Small intestine (tissue), 7 donors: Measurements from ENCODE around the gene PFDN2. TPM values are rescaled to one million over a fixed set of nuclear protein-coding genes. Genes with fewer than 3 reads are reported as not detected.

Experiments used
- DNase-seq, 2 donors: peaks; one replicate each; pipeline versions ENCODE4 v3.0.0 to v3.0.0-alpha.2; 2013
- FAIRE-seq: peaks from 2 replicates; lab custom pipeline; 2012; peaks lifted over from hg19 to GRCh38; lab: Jason Lieb, UNC
- H3K27ac ChIP-seq, 3 donors: one replicate each; pipeline ENCODE4 v1.5.1; 2013; ENCODE audit warnings: low read length in 2 of 3, mild to moderate bottlenecking in 2 of 3, control low read depth in 1 of 3, inconsistent platforms in 1 of 3, low read depth in 1 of 3, moderate library complexity in 1 of 3
- H3K27me3 ChIP-seq, 3 donors: one replicate each; pipeline ENCODE4 v1.6.1; 2013; ENCODE audit warnings: low read length in 3 of 3, inconsistent platforms in 1 of 3; ENCODE audit not compliant: control insufficient read depth in 3 of 3, insufficient read depth in 3 of 3
- H3K36me3 ChIP-seq, 3 donors: one replicate each; pipeline ENCODE4 v1.6.1; 2013; ENCODE audit warnings: low read length in 3 of 3, inconsistent platforms in 1 of 3, low read depth in 1 of 3, mild to moderate bottlenecking in 1 of 3, moderate library complexity in 1 of 3; ENCODE audit not compliant: control insufficient read depth in 3 of 3, insufficient read depth in 2 of 3
- H3K4me1 ChIP-seq, 3 donors: one replicate each; pipeline ENCODE4 v1.6.1; 2013; ENCODE audit warnings: low read length in 2 of 3, inconsistent platforms in 1 of 3, low read depth in 1 of 3, mild to moderate bottlenecking in 1 of 3, moderate library complexity in 1 of 3; ENCODE audit not compliant: control insufficient read depth in 3 of 3, insufficient read depth in 2 of 3
- H3K4me3 ChIP-seq, 3 donors: one replicate each; pipeline ENCODE4 v1.5.1; 2013; ENCODE audit warnings: low read length in 3 of 3, control low read depth in 1 of 3, inconsistent platforms in 1 of 3, low read depth in 1 of 3, mild to moderate bottlenecking in 1 of 3, moderate library complexity in 1 of 3
- H3K9me3 ChIP-seq, 2 donors: one replicate each; pipeline ENCODE4 v1.6.1; 2013; ENCODE audit warnings: low read depth in 1 of 2, low read length in 1 of 2; ENCODE audit not compliant: control insufficient read depth in 2 of 2, insufficient read depth in 1 of 2
- WGBS, 3 donors: extraction: QIAGEN DNeasy Blood & Tissue Kit; methylation state at CpG; one replicate each; pipeline ENCODE4 v1.1.7; 2013; 5-methylcytosine and 5-hydroxymethylcytosine counted together
- polyA plus RNA-seq, 4 donors: library from polyadenylated mRNA; stranded (reverse) in 3 of 4; unstranded in 1 of 4; fragments of 200-250 nt in 3 of 4; fragments of 120-200 nt in 1 of 4; gene quantifications; one replicate each; pipeline versions ENCODE4 v1.2.1 to v1.2.3, GENCODE V29; 2013
- donor health status: healthy with polysubstance abuse.
- donor health status: control.
- donor health status: control.
- donor health status: Bipolar disorder and iron deficiency.
- donor health status: healthy.

PFDN2 gene
- polyA plus RNA-seq, 4 donors: 62.8 to 130 (median 106) TPM

- H3K27me3 ChIP-seq: no peaks in the 10 kb centered on the region
- H3K4me1 ChIP-seq: no peaks in the 10 kb centered on the region
- no peak overlapping the region for H3K4me3 ChIP-seq
- WGBS, 3 donors: 100% methylated on average over 1 of the region's 1 CpG
- DNase-seq (no peak), FAIRE-seq (no peak)
- H3K36me3 ChIP-seq: peaks cover 3 to 19% (median 6%) of the 10 kb centered on the region in 3 donors
- H3K9me3 ChIP-seq: no peaks in the 10 kb centered on the region
- no peak overlapping the region for H3K27ac ChIP-seq
These were observed 11.4 kb downstream of the PFDN2 start for GRCh38 chr1:161106431-161106830.

- Histone ChIP-seq H3K9me3 (no peaks in the 10 kb centered on the region), H3K36me3 (peaks cover 8 to 21% (median 12%) of the 10 kb centered on the region in 3 donors), H3K27me3 (no peaks in the 10 kb centered on the region), H3K4me3 (no peak overlapping the region), H3K27ac (no peak overlapping the region), H3K4me1 (peaks cover 0 to 10% (median 0%) of the 10 kb centered on the region in 3 donors)
- no peak for FAIRE-seq
- no peak for DNase-seq
- WGBS, 3 donors: 65 to 91% (median 83%) methylated on average over 2 of the region's 2 CpGs
These were observed 17.3 kb downstream of the PFDN2 start for GRCh38 chr1:161100556-161100955.

GRCh38 chr1:161099090-161099802 lies 18.6 kb downstream of the PFDN2 start:
- H3K4me1 ChIP-seq: peaks cover 0 to 10% (median 0%) of the 10 kb centered on the region in 3 donors
- 75 to 81% (median 80%) methylated on average over 9 of the region's 9 CpGs for WGBS, 3 donors
- no peak for DNase-seq
- FAIRE-seq: no peak
- peaks cover 8 to 21% (median 12%) of the 10 kb centered on the region in 3 donors for H3K36me3 ChIP-seq
- H3K4me3 ChIP-seq: peak overlapping the region in 1 of 3 donors; percentile 71
- H3K9me3 ChIP-seq: no peaks in the 10 kb centered on the region
- H3K27ac ChIP-seq: no peak overlapping the region
- no peaks in the 10 kb centered on the region for H3K27me3 ChIP-seq

GRCh38 chr1:161098210-161099068 lies 19.4 kb downstream of the PFDN2 start, which contains the start of gene KLHDC9:
Gene KLHDC9, plus strand, starts transcription at chr1:161098361. Its CDS starts 175 bp downstream, at chr1:161098536.
- peaks cover 0 to 4% (median 0%) of the 10 kb centered on the region in 3 donors for H3K27me3 ChIP-seq
- peak within 1 kb of the TSS; percentile 33 to 86 (median 38) for H3K27ac ChIP-seq
- DNase-seq: peak; percentile 87 to 96
- no peak for FAIRE-seq
- WGBS, 3 donors: 2 to 7% (median 6%) methylated on average over 61 to 71 of the region's 71 CpGs
- peaks cover 8 to 21% (median 9%) of the 10 kb centered on the region in 3 donors for H3K36me3 ChIP-seq
- peak within 1 kb of the TSS; percentile 55 to 71 (median 60) for H3K4me3 ChIP-seq
- H3K4me1 ChIP-seq: peaks cover 0 to 10% (median 0%) of the 10 kb centered on the region in 3 donors
- no peaks in the 10 kb centered on the region for H3K9me3 ChIP-seq

- no peak for FAIRE-seq
- WGBS, 3 donors: 49 to 73% (median 53%) methylated on average over 1 of the region's 1 CpG
- Histone ChIP-seq H3K36me3 (peaks cover 4 to 14% (median 8%) of the 10 kb centered on the region in 3 donors), H3K27me3 (peaks cover 0 to 4% (median 0%) of the 10 kb centered on the region in 3 donors), H3K9me3 (no peaks in the 10 kb centered on the region), H3K27ac (no peak overlapping the region), H3K4me1 (peaks cover 0 to 10% (median 0%) of the 10 kb centered on the region in 3 donors), H3K4me3 (no peak overlapping the region)
- DNase-seq: no peak
These were observed 21.3 kb downstream of the PFDN2 start for GRCh38 chr1:161096530-161096929.

GRCh38 chr1:161096015-161096414 lies 21.8 kb downstream of the PFDN2 start:
- peaks cover 0 to 10% (median 0%) of the 10 kb centered on the region in 3 donors for H3K4me1 ChIP-seq
- H3K36me3 ChIP-seq: peaks cover 3 to 9% (median 4%) of the 10 kb centered on the region in 3 donors
- H3K27ac ChIP-seq: no peak overlapping the region
- H3K4me3 ChIP-seq: no peak overlapping the region
- no peak for DNase-seq
- no peaks in the 10 kb centered on the region for H3K9me3 ChIP-seq
- FAIRE-seq: no peak
- H3K27me3 ChIP-seq: peaks cover 0 to 4% (median 0%) of the 10 kb centered on the region in 3 donors
- WGBS, 3 donors: 91 to 98% (median 96%) methylated on average over 2 of the region's 2 CpGs

- 94 to 95% (median 94%) methylated on average over 6 of the region's 6 CpGs for WGBS, 3 donors
- peaks cover 0 to 6% (median 2%) of the 10 kb centered on the region in 3 donors for H3K36me3 ChIP-seq
- DNase-seq: no peak
- H3K4me3 ChIP-seq: no peak overlapping the region
- FAIRE-seq: no peak
- no peaks in the 10 kb centered on the region for H3K9me3 ChIP-seq
- H3K27ac ChIP-seq: no peak overlapping the region
- H3K4me1 ChIP-seq: peaks cover 0 to 10% (median 0%) of the 10 kb centered on the region in 3 donors
- peaks cover 0 to 4% (median 0%) of the 10 kb centered on the region in 3 donors for H3K27me3 ChIP-seq
These were observed 22.6 kb downstream of the PFDN2 start for GRCh38 chr1:161095230-161095629.

- Histone ChIP-seq H3K27ac (no peak overlapping the region), H3K27me3 (peaks cover 0 to 4% (median 0%) of the 10 kb centered on the region in 3 donors), H3K9me3 (no peaks in the 10 kb centered on the region), H3K36me3 (peaks cover 0 to under 1% (median 0%) of the 10 kb centered on the region in 3 donors), H3K4me3 (no peak overlapping the region), H3K4me1 (peaks cover 0 to 15% (median 0%) of the 10 kb centered on the region in 3 donors)
- FAIRE-seq: no peak
- 94 to 99% (median 97%) methylated on average over 14 of the region's 14 CpGs for WGBS, 3 donors
- DNase-seq: no peak
These were observed 23.4 kb downstream of the PFDN2 start for GRCh38 chr1:161094481-161094880.
